HEK293 (cell line): ENCODE results near the gene TDRD9.
A peak's percentile ranks its signal among the peaks of the same experiment; 100 is the strongest.

Experiments
- CTCF ChIA-PET: fragments of 350-600 bp; formaldehyde crosslinking; extraction: SDS; loops from one replicate; lab custom pipeline; 2021; ENCODE audit warnings: antibody characterized with exemption; lab: Yijun Ruan, JAX
- POLR2A ChIA-PET: fragments of 300-600 bp; formaldehyde crosslinking; extraction: SDS; loops from one replicate; lab custom pipeline; 2020; ENCODE audit warnings: antibody characterized with exemption, inconsistent platforms; lab: Yijun Ruan, JAX
- H3K27ac ChIP-seq: fragments of 200-500 bp; sonication (Bioruptor generic); 2 replicates; pipeline ENCODE4 v1.5.1; 2014; ENCODE audit warnings: low read depth, low read length, control low read depth, inconsistent platforms; ENCODE audit errors: extremely low read depth
- H3K36me3 ChIP-seq, 2 experiments: fragments of 200-500 bp in 1 of 2; sonication (Bioruptor generic) in 1 of 2; 1 replicate in 1 of 2; 2 replicates in 1 of 2; pipeline ENCODE4 v1.5.1; 2014 to 2017; ENCODE audit warnings: inconsistent platforms in 2 of 2, low read length in 2 of 2; ENCODE audit not compliant: control insufficient read depth in 2 of 2, insufficient read depth in 1 of 2
- H3K4me1 ChIP-seq: fragments of 200-500 bp; sonication (Bioruptor generic); 2 replicates; pipeline ENCODE4 v1.5.1; 2014; ENCODE audit warnings: mild to moderate bottlenecking, low read length, inconsistent platforms; ENCODE audit not compliant: control insufficient read depth, insufficient read depth
- H3K4me3 ChIP-seq: 2 replicates; pipeline ENCODE4 v1.5.1; 2011; ENCODE audit warnings: low read depth, mild to moderate bottlenecking, control low read depth, low read length, moderate library complexity
- H3K9me3 ChIP-seq: fragments of 200-500 bp; sonication (Bioruptor generic); 2 replicates; pipeline ENCODE4 v1.5.1; 2014; ENCODE audit warnings: low read depth, low read length, inconsistent platforms; ENCODE audit not compliant: control insufficient read depth, insufficient read depth
- ATF2 ChIP-seq: fragments of 450-650 bp; formaldehyde crosslinking; IDR thresholded peaks from 2 replicates; pipeline ENCODE4 v1.5.1; 2016; ENCODE audit warnings: missing biosample characterization, missing genetic modification characterization, low read depth
- KLF8 ChIP-seq: fragments of 450-650 bp; formaldehyde crosslinking; IDR thresholded peaks from 2 replicates; pipeline ENCODE4 v1.5.1; 2016; ENCODE audit warnings: missing biosample characterization, missing genetic modification characterization
- MEIS1 ChIP-seq: sonication (generic); formaldehyde crosslinking; IDR thresholded peaks from 2 replicates; pipeline ENCODE4 v1.8.1; 2022; ENCODE audit warnings: missing genetic modification reagents, mild to moderate bottlenecking, borderline replicate concordance
- REPIN1 ChIP-seq: fragments of 450-650 bp; formaldehyde crosslinking; IDR thresholded peaks from 2 replicates; pipeline ENCODE4 v1.5.1; 2017; ENCODE audit warnings: missing biosample characterization, missing genetic modification characterization, low read depth
- ZBTB1 ChIP-seq: fragments of 450-650 bp; formaldehyde crosslinking; IDR thresholded peaks from 2 replicates; pipeline ENCODE4 v1.5.1; 2016; ENCODE audit warnings: missing biosample characterization, missing genetic modification characterization
- ZFHX2 ChIP-seq: fragments of 450-650 bp; formaldehyde crosslinking; conservative IDR thresholded peaks from 2 replicates; pipeline ENCODE4 v1.5.1; 2016; ENCODE audit warnings: missing biosample characterization, missing genetic modification characterization
- ZFP37 ChIP-seq: fragments of 450-650 bp; formaldehyde crosslinking; IDR thresholded peaks from 2 replicates; pipeline ENCODE4 v1.5.1; 2016; ENCODE audit warnings: missing biosample characterization, missing genetic modification characterization
- ZFP41 ChIP-seq: fragments of 450-650 bp; formaldehyde crosslinking; IDR thresholded peaks from 2 replicates; pipeline ENCODE4 v1.5.1; 2016; ENCODE audit warnings: missing biosample characterization, missing genetic modification characterization, borderline replicate concordance
- ZIC2 ChIP-seq: fragments of 450-650 bp; formaldehyde crosslinking; IDR thresholded peaks from 2 replicates; pipeline ENCODE4 v1.5.1; 2016; ENCODE audit warnings: missing biosample characterization, missing genetic modification characterization
- ZNF140 ChIP-seq: fragments of 450-650 bp; formaldehyde crosslinking; IDR thresholded peaks from 2 replicates; pipeline ENCODE4 v1.5.1; 2016; ENCODE audit warnings: missing biosample characterization, missing genetic modification characterization
- ZNF174 ChIP-seq: fragments of 450-650 bp; formaldehyde crosslinking; IDR thresholded peaks from 2 replicates; pipeline ENCODE4 v1.5.0; 2017; ENCODE audit warnings: missing biosample characterization, mild to moderate bottlenecking, missing genetic modification characterization
- ZNF223 ChIP-seq: fragments of 450-650 bp; formaldehyde crosslinking; IDR thresholded peaks from 2 replicates; pipeline ENCODE4 v1.5.1; 2016; ENCODE audit warnings: missing biosample characterization, missing genetic modification characterization
- ZNF394 ChIP-seq: fragments of 450-650 bp; formaldehyde crosslinking; IDR thresholded peaks from 2 replicates; pipeline ENCODE4 v1.5.1; 2016; ENCODE audit warnings: missing biosample characterization, missing genetic modification characterization, mild to moderate bottlenecking, moderate library complexity, borderline replicate concordance
- ZNF404 ChIP-seq: fragments of 450-650 bp; formaldehyde crosslinking; IDR thresholded peaks from 2 replicates; pipeline ENCODE4 v1.5.1; 2017; ENCODE audit warnings: missing biosample characterization, missing genetic modification characterization
- ZNF416 ChIP-seq: fragments of 450-650 bp; formaldehyde crosslinking; IDR thresholded peaks from 2 replicates; pipeline ENCODE4 v1.5.1; 2016; ENCODE audit warnings: missing biosample characterization, missing genetic modification characterization
- ZNF529 ChIP-seq: fragments of 450-650 bp; formaldehyde crosslinking; IDR thresholded peaks from 2 replicates; pipeline ENCODE4 v1.5.1; 2017; ENCODE audit warnings: missing genetic modification characterization, missing biosample characterization; ENCODE audit not compliant: insufficient replicate concordance
- ZNF555 ChIP-seq: fragments of 450-650 bp; formaldehyde crosslinking; conservative IDR thresholded peaks from 2 replicates; pipeline ENCODE4 v1.5.1; 2017; ENCODE audit warnings: missing biosample characterization, mild to moderate bottlenecking, missing genetic modification characterization, inconsistent platforms
- ZNF558 ChIP-seq: fragments of 450-650 bp; formaldehyde crosslinking; IDR thresholded peaks from 2 replicates; pipeline ENCODE4 v1.5.1; 2016; ENCODE audit warnings: missing biosample characterization, missing genetic modification characterization
- ZNF621 ChIP-seq: fragments of 450-650 bp; formaldehyde crosslinking; IDR thresholded peaks from 2 replicates; pipeline ENCODE4 v1.5.1; 2017; ENCODE audit warnings: missing biosample characterization, missing genetic modification characterization
- ZNF654 ChIP-seq: fragments of 450-650 bp; formaldehyde crosslinking; IDR thresholded peaks from 2 replicates; pipeline ENCODE4 v1.5.1; 2016; ENCODE audit warnings: low read depth, missing biosample characterization, missing genetic modification characterization
- ZNF658 ChIP-seq: fragments of 450-650 bp; formaldehyde crosslinking; IDR thresholded peaks from 2 replicates; pipeline ENCODE4; 2016; ENCODE audit warnings: missing biosample characterization, missing genetic modification characterization
- ZNF664 ChIP-seq: fragments of 450-650 bp; formaldehyde crosslinking; IDR thresholded peaks from 2 replicates; pipeline ENCODE4 v1.5.1; 2016; ENCODE audit warnings: missing biosample characterization, missing genetic modification characterization
- ZNF670 ChIP-seq: fragments of 450-650 bp; formaldehyde crosslinking; IDR thresholded peaks from 2 replicates; pipeline ENCODE4 v1.5.1; 2016; ENCODE audit warnings: missing biosample characterization, missing genetic modification characterization, low read depth
- ZNF747 ChIP-seq: fragments of 450-650 bp; formaldehyde crosslinking; IDR thresholded peaks from 2 replicates; pipeline ENCODE4 v1.5.1; 2016; ENCODE audit warnings: missing biosample characterization, missing genetic modification characterization
- TF ChIP-seq, protein P1 (sequence below): fragments of 450-650 bp; formaldehyde crosslinking; IDR thresholded peaks from 2 replicates; pipeline ENCODE4 v1.5.1; 2016; ENCODE audit warnings: missing biosample characterization, missing genetic modification characterization, borderline replicate concordance
- TF ChIP-seq, protein P2 (sequence below): sonication (generic); formaldehyde crosslinking; IDR thresholded peaks from 2 replicates; pipeline ENCODE4 v1.8.1; 2022; ENCODE audit warnings: mild to moderate bottlenecking, moderate library complexity, missing genetic modification reagents

Gene TDRD9

DNA sequence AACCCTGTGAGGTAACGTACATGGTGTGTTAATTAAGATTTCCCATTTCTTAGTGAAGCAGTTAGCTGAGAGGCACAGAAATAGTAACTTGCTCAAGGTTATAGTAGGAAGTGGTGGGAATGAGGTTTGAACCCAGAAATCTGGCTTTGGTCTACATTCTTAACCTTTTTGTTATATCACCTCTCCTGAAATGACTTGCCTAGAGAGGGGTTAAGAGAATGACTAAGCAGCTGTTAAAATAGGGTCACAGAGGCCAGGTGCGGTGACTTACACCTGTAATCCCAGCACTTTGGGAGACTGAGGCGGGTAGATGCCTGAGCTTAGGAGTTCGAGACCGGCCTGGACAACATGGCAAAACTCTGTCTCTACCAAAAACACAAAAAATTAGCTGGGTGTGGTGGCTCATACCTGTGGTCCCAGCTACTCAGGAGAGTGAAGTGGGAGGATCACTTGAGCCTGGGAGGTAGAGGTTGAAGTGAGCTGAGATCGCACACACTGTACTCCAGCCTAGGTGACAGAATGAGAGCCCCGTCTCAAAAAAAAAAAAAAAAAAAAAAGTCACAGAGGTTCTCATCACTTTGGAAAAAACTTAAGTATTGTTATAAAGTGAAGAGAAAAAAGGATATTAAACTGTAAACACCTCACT, 71.7 kb downstream of the TDRD9 start:
- H3K36me3 ChIP-seq: no peaks in the 10 kb centered on the region
- POLR2A ChIA-PET: no interaction called here
- H3K4me3 ChIP-seq: no peak overlapping the region
- no peak for TF ChIP-seq ZNF140
- no peak for TF ChIP-seq KLF8 (tag by site-specific recombination)
- no peak for TF ChIP-seq ZFP41 (tag by site-specific recombination)
- no peak for TF ChIP-seq ZNF670 (tag by site-specific recombination)
- no peak for TF ChIP-seq ZNF394 (tag by site-specific recombination)
- no peak for TF ChIP-seq REPIN1 (tag by site-specific recombination)
- TF ChIP-seq ZNF404 (tag by site-specific recombination): no peak
- no peak for TF ChIP-seq ZFP37 (tag by site-specific recombination)
- TF ChIP-seq ZNF747 (tag by site-specific recombination): no peak
- TF ChIP-seq ZNF555: no peak
- no peak for TF ChIP-seq ZNF621 (tag by site-specific recombination)
- no peak for TF ChIP-seq ZNF558 (tag by site-specific recombination)
- TF ChIP-seq ZFHX2: no peak
- TF ChIP-seq MEIS1 (CRISPR knock-in tag): no peak
- TF ChIP-seq, protein P1, sequence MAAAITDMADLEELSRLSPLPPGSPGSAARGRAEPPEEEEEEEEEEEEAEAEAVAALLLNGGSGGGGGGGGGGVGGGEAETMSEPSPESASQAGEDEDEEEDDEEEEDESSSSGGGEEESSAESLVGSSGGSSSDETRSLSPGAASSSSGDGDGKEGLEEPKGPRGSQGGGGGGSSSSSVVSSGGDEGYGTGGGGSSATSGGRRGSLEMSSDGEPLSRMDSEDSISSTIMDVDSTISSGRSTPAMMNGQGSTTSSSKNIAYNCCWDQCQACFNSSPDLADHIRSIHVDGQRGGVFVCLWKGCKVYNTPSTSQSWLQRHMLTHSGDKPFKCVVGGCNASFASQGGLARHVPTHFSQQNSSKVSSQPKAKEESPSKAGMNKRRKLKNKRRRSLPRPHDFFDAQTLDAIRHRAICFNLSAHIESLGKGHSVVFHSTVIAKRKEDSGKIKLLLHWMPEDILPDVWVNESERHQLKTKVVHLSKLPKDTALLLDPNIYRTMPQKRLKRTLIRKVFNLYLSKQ: no peak
- no peak for TF ChIP-seq ZNF658 (tag by site-specific recombination)
- TF ChIP-seq ZIC2: no peak
- TF ChIP-seq ZNF174 (tag by site-specific recombination): no peak
- H3K27ac ChIP-seq: no peak overlapping the region
- CTCF ChIA-PET: interaction anchor here (0.6 kb wide), 1 partner anchor 394 kb away, joined by 3 read pairs; no protein-coding TSS in a partner anchor
- no peaks in the 10 kb centered on the region for H3K4me1 ChIP-seq
- no peaks in the 10 kb centered on the region for H3K9me3 ChIP-seq

DNA sequence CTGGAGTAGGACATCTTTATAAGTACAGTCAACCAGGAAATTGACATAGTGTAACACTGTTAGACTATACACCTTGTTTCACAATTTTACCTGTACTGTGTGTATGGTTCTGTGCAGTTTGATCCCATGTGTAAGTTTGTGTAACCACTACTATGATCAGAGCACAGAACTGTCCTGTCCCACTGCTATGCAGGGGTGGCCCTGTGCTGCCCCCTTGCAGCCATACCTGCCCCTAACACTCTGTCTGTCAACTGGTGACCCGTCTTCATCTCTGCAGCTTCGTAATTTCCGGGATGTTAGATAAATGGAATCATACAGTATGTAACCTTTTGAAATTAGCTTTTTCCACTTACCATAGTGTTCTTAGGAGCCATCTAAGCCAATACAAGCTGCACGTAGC, 72.7 kb downstream of the TDRD9 start:
- no peak overlapping the region for H3K27ac ChIP-seq
- no peaks in the 10 kb centered on the region for H3K9me3 ChIP-seq
- no peaks in the 10 kb centered on the region for H3K4me1 ChIP-seq
- TF ChIP-seq ZNF654 (tag by site-specific recombination) (peak; percentile 34; the same call in 1 of the 2 replicates), ZNF404 (tag by site-specific recombination) (no peak), ZNF529 (tag by site-specific recombination) (no peak), ZNF747 (tag by site-specific recombination) (no peak)
- POLR2A ChIA-PET: no interaction called here
- H3K36me3 ChIP-seq: no peaks in the 10 kb centered on the region
- H3K4me3 ChIP-seq: no peak overlapping the region
- CTCF ChIA-PET: interaction anchor here (0.5 to 0.9 kb wide), 4 partner anchors 11 to 195 kb away, joined by 3 to 4 read pairs (median 4); no protein-coding TSS in a partner anchor

DNA sequence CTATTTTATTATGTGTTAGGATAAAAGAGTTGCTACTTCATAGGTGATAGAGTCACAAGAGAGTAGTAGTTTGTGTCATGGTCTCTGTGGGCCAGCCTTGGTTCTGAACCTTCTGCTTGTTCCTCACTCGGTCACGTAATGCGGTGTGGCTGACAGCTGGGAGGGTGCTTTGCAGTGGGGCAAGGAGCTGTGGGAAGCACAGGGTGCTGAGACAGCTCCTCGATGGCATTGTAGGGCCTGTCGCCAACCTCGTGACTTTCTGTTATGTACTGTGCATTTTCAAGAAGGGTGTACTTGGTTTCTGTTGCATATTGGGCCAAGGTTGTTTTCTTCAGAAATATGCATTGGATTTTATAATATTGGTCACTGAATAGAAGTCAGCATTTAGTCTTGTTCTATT, 75.4 kb downstream of the TDRD9 start:
- ChIA-PET POLR2A (no interaction called here), CTCF (no interaction called here)
- no peaks in the 10 kb centered on the region for H3K36me3 ChIP-seq
- no peaks in the 10 kb centered on the region for H3K4me1 ChIP-seq
- H3K9me3 ChIP-seq: no peaks in the 10 kb centered on the region
- no peak overlapping the region for H3K27ac ChIP-seq
- H3K4me3 ChIP-seq: no peak overlapping the region
- TF ChIP-seq ZNF664 (no peak), ZBTB1 (tag by site-specific recombination) (no peak), ZNF416 (tag by site-specific recombination) (no peak), ZNF223 (tag by site-specific recombination) (no peak), ATF2 (tag by site-specific recombination) (no peak)
- TF ChIP-seq, protein P2, sequence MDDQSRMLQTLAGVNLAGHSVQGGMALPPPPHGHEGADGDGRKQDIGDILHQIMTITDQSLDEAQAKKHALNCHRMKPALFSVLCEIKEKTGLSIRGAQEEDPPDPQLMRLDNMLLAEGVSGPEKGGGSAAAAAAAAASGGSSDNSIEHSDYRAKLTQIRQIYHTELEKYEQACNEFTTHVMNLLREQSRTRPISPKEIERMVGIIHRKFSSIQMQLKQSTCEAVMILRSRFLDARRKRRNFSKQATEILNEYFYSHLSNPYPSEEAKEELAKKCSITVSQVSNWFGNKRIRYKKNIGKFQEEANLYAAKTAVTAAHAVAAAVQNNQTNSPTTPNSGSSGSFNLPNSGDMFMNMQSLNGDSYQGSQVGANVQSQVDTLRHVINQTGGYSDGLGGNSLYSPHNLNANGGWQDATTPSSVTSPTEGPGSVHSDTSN (CRISPR knock-in tag): no peak
- TF ChIP-seq, protein P1: no peak
